GM23338 (cell line): ENCODE measurements around the gene SCYGR1. TPM values are rescaled to one million over a fixed set of nuclear protein-coding genes. Genes with fewer than 3 reads are reported as not detected.
A peak's percentile ranks its signal among the peaks of the same experiment; 100 is the strongest.

Experiments
- ATAC-seq: fragments of 200-7000 bp; cut with Tn5 transposase; 3 replicates; pipeline ENCODE4 v1.9.1; 2020
- DNase-seq: peaks from one replicate; pipeline ENCODE4 v3.0.0-alpha.2; 2015; ENCODE audit warnings: low spot score
- H2AFZ ChIP-seq: fragments of 200-600 bp; sonication (generic); 2 replicates; pipeline ENCODE4 v1.8.0; 2016; ENCODE audit warnings: antibody characterized with exemption, mild to moderate bottlenecking, moderate library complexity
- H3F3A ChIP-seq: fragments of 200-600 bp; sonication (generic); replicated peaks from 2 replicates; pipeline ENCODE4 v1.8.0; 2017; ENCODE audit warnings: antibody characterized with exemption, mixed run types, low read depth
- H3K27ac ChIP-seq: fragments of 200-600 bp; sonication (generic); 2 replicates; pipeline ENCODE4 v1.6.1; 2016; ENCODE audit warnings: low read depth
- H3K27me3 ChIP-seq: fragments of 200-600 bp; sonication (generic); 2 replicates; pipeline ENCODE4 v1.8.0; 2016; ENCODE audit warnings: mild to moderate bottlenecking, mixed run types, moderate library complexity; ENCODE audit not compliant: insufficient read depth
- H3K36me3 ChIP-seq: fragments of 200-600 bp; sonication (generic); 2 replicates; pipeline ENCODE4 v1.8.0; 2016; ENCODE audit warnings: mild to moderate bottlenecking; ENCODE audit not compliant: insufficient read depth
- H3K4me1 ChIP-seq: fragments of 200-600 bp; sonication (generic); 2 replicates; pipeline ENCODE4 v1.8.0; 2016; ENCODE audit warnings: mild to moderate bottlenecking, moderate library complexity; ENCODE audit not compliant: insufficient read depth
- H3K4me2 ChIP-seq: fragments of 200-600 bp; sonication (generic); 2 replicates; pipeline ENCODE4 v1.7.1; 2017; ENCODE audit warnings: mixed run types
- H3K4me3 ChIP-seq: fragments of 200-600 bp; sonication (generic); 2 replicates; pipeline ENCODE4 v1.6.1; 2016; ENCODE audit warnings: mixed run types
- H3K79me2 ChIP-seq: fragments of 200-600 bp; sonication (generic); replicated peaks from 2 replicates; pipeline ENCODE4 v1.8.0; 2017; ENCODE audit warnings: mild to moderate bottlenecking; ENCODE audit not compliant: insufficient read depth
- H3K9me2 ChIP-seq: fragments of 200-600 bp; sonication (generic); 2 replicates; pipeline ENCODE4 v1.8.0; 2017; ENCODE audit not compliant: insufficient read depth
- H4K20me1 ChIP-seq: fragments of 200-600 bp; sonication (generic); replicated peaks from 2 replicates; pipeline ENCODE4 v1.8.0; 2017; ENCODE audit warnings: mild to moderate bottlenecking; ENCODE audit not compliant: insufficient read depth
- H3K27ac Mint-ChIP-seq: 2 replicates; pipeline ENCODE4 v1.8.0; 2020; ENCODE audit warnings: inconsistent platforms, mild to moderate bottlenecking, moderate library complexity, mixed read lengths
- H3K27me3 Mint-ChIP-seq: 3 replicates; pipeline ENCODE4 v1.8.0; 2022; ENCODE audit warnings: low read depth, mild to moderate bottlenecking, moderate library complexity, mixed read lengths, inconsistent platforms; ENCODE audit not compliant: insufficient read depth, poor library complexity
- H3K36me3 Mint-ChIP-seq: 3 replicates; pipeline ENCODE4 v1.8.0; 2021; ENCODE audit warnings: low read depth, mild to moderate bottlenecking, inconsistent platforms, moderate library complexity, mixed read lengths
- H3K4me1 Mint-ChIP-seq: 3 replicates; pipeline ENCODE4 v1.8.0; 2020; ENCODE audit warnings: mild to moderate bottlenecking, inconsistent platforms, mixed read lengths
- H3K4me3 Mint-ChIP-seq: 3 replicates; pipeline ENCODE4 v1.8.0; 2021; ENCODE audit warnings: moderate library complexity, mild to moderate bottlenecking, inconsistent platforms, mixed read lengths
- H3K9me3 Mint-ChIP-seq: 3 replicates; pipeline ENCODE4 v1.8.0; 2020; ENCODE audit warnings: moderate library complexity, mild to moderate bottlenecking, inconsistent platforms, mixed read lengths
- CREB1 ChIP-seq: fragments of 250-450 bp; sonication (Bioruptor Pico); IDR thresholded peaks from 2 replicates; pipeline ENCODE4 v1.5.0; 2020; ENCODE audit warnings: low read depth, mild to moderate bottlenecking, moderate library complexity
- ETS1 ChIP-seq: IDR thresholded peaks from 2 replicates; pipeline ENCODE4 v1.6.1; 2016; ENCODE audit warnings: antibody characterized with exemption
- JUNB ChIP-seq: IDR thresholded peaks from one replicate; pipeline ENCODE4 v1.6.1; 2016; ENCODE audit warnings: antibody characterized with exemption; ENCODE audit not compliant: unreplicated experiment
- NANOG ChIP-seq: IDR thresholded peaks from 2 replicates; pipeline ENCODE4 v1.6.1; 2016; ENCODE audit warnings: antibody characterized with exemption, borderline replicate concordance
- POLR2AphosphoS5 ChIP-seq: IDR thresholded peaks from 2 replicates; pipeline ENCODE4 v1.6.1; 2016; ENCODE audit warnings: antibody characterized with exemption, low read depth
- STAT1 ChIP-seq: IDR thresholded peaks from one replicate; pipeline ENCODE4 v1.6.1; 2016; ENCODE audit warnings: antibody characterized with exemption; ENCODE audit not compliant: unreplicated experiment
- ZNF114 ChIP-seq: fragments of 250-450 bp; sonication (Bioruptor Pico); IDR thresholded peaks from 2 replicates; pipeline ENCODE4 v1.5.0; 2020; ENCODE audit warnings: mild to moderate bottlenecking, moderate library complexity
- ZNF331 ChIP-seq: fragments of 250-450 bp; sonication (Bioruptor Pico); IDR thresholded peaks from 2 replicates; pipeline ENCODE4 v1.5.0; 2020; ENCODE audit warnings: low read depth, mild to moderate bottlenecking, moderate library complexity
- ZNF462 ChIP-seq: fragments of 250-450 bp; sonication (Bioruptor Pico); IDR thresholded peaks from 2 replicates; pipeline ENCODE4 v1.5.0; 2020; ENCODE audit warnings: mild to moderate bottlenecking, moderate library complexity
- polyA plus RNA-seq: library from polyadenylated mRNA; unstranded; fragments of >200 nt; fragmentation: Nextera tagmentation; extraction: Ambion mirVana; gene quantifications from 2 replicates; pipeline ENCODE4 v1.2.1, GENCODE V29; 2016
- total RNA-seq: library from RNA; depleted of rRNA; stranded (reverse); fragments of >200 nt; shearing (Covaris generic); gene quantifications from 2 replicates; pipeline ENCODE4 v1.2.3, GENCODE V29; 2014

The SCYGR1 gene
- total and polyA plus RNA-seq, 2 experiments from 2014 or later = not detected

- no peaks in the 10 kb centered on the region for H3K36me3 ChIP-seq
- peaks cover 4% of the 10 kb centered on the region for H3K27me3 Mint-ChIP-seq
- DNase-seq (no peak), ATAC-seq (no peak)
- no peaks in the 10 kb centered on the region for H3K79me2 ChIP-seq
- no peaks in the 10 kb centered on the region for H3F3A ChIP-seq
- peaks cover 10% of the 10 kb centered on the region for H3K4me1 Mint-ChIP-seq
- H3K27ac Mint-ChIP-seq = no peak overlapping the region
- no peaks in the 10 kb centered on the region for H3K9me3 Mint-ChIP-seq
- H3K36me3 Mint-ChIP-seq = no peaks in the 10 kb centered on the region
- 0 out of 2 replicates have a peak, but pooled peaks cover 3% of the 10 kb centered on the region for H3K9me2 ChIP-seq
- H3K27ac ChIP-seq = no peak overlapping the region
- no peak overlapping the region for H3K4me3 ChIP-seq
- no peak overlapping the region for H3K4me2 ChIP-seq
- H2AFZ ChIP-seq = peak overlapping the region; percentile 66; the same call in 1 of the 2 replicates
- no peaks in the 10 kb centered on the region for H3K27me3 ChIP-seq
- H4K20me1 ChIP-seq = no peaks in the 10 kb centered on the region
- peaks cover 8% of the 10 kb centered on the region for H3K4me1 ChIP-seq
- TF ChIP-seq STAT1 (no peak), ZNF331 (CRISPR knock-in tag) (no peak), POLR2AphosphoS5 (no peak), ETS1 (no peak), NANOG (no peak), CREB1 (CRISPR knock-in tag) (no peak)
- no peak overlapping the region for H3K4me3 Mint-ChIP-seq
Measured at GRCh38 chr2:227395556-227395955, 7.8 kb upstream of the SCYGR1 start.

- TF ChIP-seq STAT1 = no peak
- H3K9me2 ChIP-seq = 0 out of 2 replicates have a peak, but pooled peaks cover 3% of the 10 kb centered on the region
- H2AFZ ChIP-seq = no peak overlapping the region
- no peaks in the 10 kb centered on the region for H3K27me3 ChIP-seq
- Mint-ChIP-seq H3K9me3 (no peaks in the 10 kb centered on the region), H3K27me3 (peaks cover 6% of the 10 kb centered on the region), H3K4me1 (peaks cover 10% of the 10 kb centered on the region), H3K4me3 (no peak overlapping the region), H3K27ac (no peak overlapping the region), H3K36me3 (no peaks in the 10 kb centered on the region)
- DNase-seq (no peak), ATAC-seq (no peak; the same call in 2 of the 3 replicates)
- no peak overlapping the region for H3K27ac ChIP-seq
- no peak overlapping the region for H3K4me3 ChIP-seq
- no peaks in the 10 kb centered on the region for H3F3A ChIP-seq
- H3K79me2 ChIP-seq = no peaks in the 10 kb centered on the region
- H3K4me2 ChIP-seq = no peak overlapping the region
- H4K20me1 ChIP-seq = no peaks in the 10 kb centered on the region
- H3K4me1 ChIP-seq = peaks cover 8% of the 10 kb centered on the region
- H3K36me3 ChIP-seq = no peaks in the 10 kb centered on the region
Measured at GRCh38 chr2:227394401-227394800, 6.7 kb upstream of the SCYGR1 start.

GRCh38 chr2:227390468-227391256, 2.9 kb upstream of the SCYGR1 start:
- no peaks in the 10 kb centered on the region for H3F3A ChIP-seq
- H3K4me3 Mint-ChIP-seq = no peak overlapping the region
- no peak overlapping the region for H3K27ac ChIP-seq
- H4K20me1 ChIP-seq = no peaks in the 10 kb centered on the region
- peaks cover 8% of the 10 kb centered on the region for H3K4me1 ChIP-seq
- ATAC-seq (peak; percentile 39; the same call in 1 of the 3 replicates), DNase-seq (no peak)
- H3K4me3 ChIP-seq = no peak overlapping the region
- H3K4me2 ChIP-seq = no peak overlapping the region
- peak overlapping the region; percentile 80 for H2AFZ ChIP-seq
- no peaks in the 10 kb centered on the region for H3K36me3 Mint-ChIP-seq
- H3K9me3 Mint-ChIP-seq = no peaks in the 10 kb centered on the region
- no peaks in the 10 kb centered on the region for H3K27me3 ChIP-seq
- peaks cover 4% of the 10 kb centered on the region for H3K27me3 Mint-ChIP-seq
- no peaks in the 10 kb centered on the region for H3K79me2 ChIP-seq
- no peaks in the 10 kb centered on the region for H3K36me3 ChIP-seq
- peaks cover 10% of the 10 kb centered on the region for H3K4me1 Mint-ChIP-seq
- H3K27ac Mint-ChIP-seq = no peak overlapping the region
- H3K9me2 ChIP-seq = 0 out of 2 replicates have a peak, but pooled peaks cover 3% of the 10 kb centered on the region
- TF ChIP-seq POLR2AphosphoS5 = no peak
- TF ChIP-seq ZNF114 (CRISPR knock-in tag) = no peak
- no peak for TF ChIP-seq CREB1 (CRISPR knock-in tag)
- TF ChIP-seq JUNB = no peak
- no peak for TF ChIP-seq ZNF462
